Esophagus squamous epithelium (tissue), 5 donors: ENCODE measurements around the gene MORN1. TPM values are rescaled to one million over a fixed set of nuclear protein-coding genes. Genes with fewer than 3 reads are reported as not detected.

Experiments used
- DNase-seq: peaks from one replicate; lab custom pipeline; 2025; lab: John Stamatoyannopoulos, UW
- H3K27ac ChIP-seq, 4 donors: fragments of 200-600 bp; sonication (generic); one replicate each; pipeline ENCODE4 v1.5.1; 2016 to 2019; ENCODE audit warnings: mild to moderate bottlenecking in 1 of 4
- H3K27me3 ChIP-seq, 4 donors: fragments of 200-600 bp; sonication (generic); 1 replicate in 3 of 4; 2 replicates in 1 of 4; pipeline versions ENCODE4 v1.5.1 to v1.6.0; 2017 to 2021; ENCODE audit warnings: antibody characterized with exemption in 1 of 4
- H3K36me3 ChIP-seq, 3 donors: fragments of 200-600 bp; sonication (generic); one replicate each; pipeline ENCODE4 v1.5.1; 2016 to 2019
- H3K4me1 ChIP-seq, 3 donors: fragments of 200-600 bp; sonication (generic); one replicate each; pipeline ENCODE4 v1.5.1; 2017 to 2019
- H3K4me3 ChIP-seq, 4 donors: fragments of 200-600 bp; sonication (generic); 1 replicate in 3 of 4; 2 replicates in 1 of 4; pipeline ENCODE4 v1.5.1; 2016 to 2019; ENCODE audit warnings: mild to moderate bottlenecking in 2 of 4, moderate library complexity in 1 of 4
- H3K9me3 ChIP-seq, 3 donors: fragments of 200-600 bp; sonication (generic); one replicate each; pipeline ENCODE4 v1.5.1; 2016 to 2019
- POLR2A ChIP-seq, 4 donors: fragments of 450-650 bp; IDR thresholded peaks; one replicate each; pipeline ENCODE4 v1.6.1; 2017; ENCODE audit warnings: antibody characterized with exemption in 4 of 4, mild to moderate bottlenecking in 4 of 4, moderate library complexity in 3 of 4
- WGBS, 2 donors: methylation state at CpG; one replicate each; pipeline ENCODE4 v1.1.5; 2018; 5-methylcytosine and 5-hydroxymethylcytosine counted together
- intact Hi-C: fragments of 100-400 bp; cut with DNase I; formaldehyde crosslinking; loops from one replicate; pipeline ENCODE4 v1.15.0; 2022
- total RNA-seq, 4 donors: library from RNA; depleted of rRNA; stranded (reverse); fragments of >200 nt; gene quantifications; one replicate each; pipeline ENCODE4 v1.1.0, GENCODE V29; 2016
- TF ChIP-seq, protein P1 (sequence below), 6 experiments: fragments of 450-650 bp in 4 of 6; fragments of 200-600 bp in 2 of 6; sonication (generic) in 2 of 6; IDR thresholded peaks; one replicate each; pipeline ENCODE4 v1.5.1; 2016 to 2019; ENCODE audit warnings: antibody characterized with exemption in 6 of 6, mild to moderate bottlenecking in 4 of 6, moderate library complexity in 4 of 6
- donor health status: DM: yes; HTN: yes; CAD: no.

MORN1 gene
- total RNA-seq, 4 donors from 2014 or later, result 6.7 to 10.8 (median 7.0) TPM

DNA sequence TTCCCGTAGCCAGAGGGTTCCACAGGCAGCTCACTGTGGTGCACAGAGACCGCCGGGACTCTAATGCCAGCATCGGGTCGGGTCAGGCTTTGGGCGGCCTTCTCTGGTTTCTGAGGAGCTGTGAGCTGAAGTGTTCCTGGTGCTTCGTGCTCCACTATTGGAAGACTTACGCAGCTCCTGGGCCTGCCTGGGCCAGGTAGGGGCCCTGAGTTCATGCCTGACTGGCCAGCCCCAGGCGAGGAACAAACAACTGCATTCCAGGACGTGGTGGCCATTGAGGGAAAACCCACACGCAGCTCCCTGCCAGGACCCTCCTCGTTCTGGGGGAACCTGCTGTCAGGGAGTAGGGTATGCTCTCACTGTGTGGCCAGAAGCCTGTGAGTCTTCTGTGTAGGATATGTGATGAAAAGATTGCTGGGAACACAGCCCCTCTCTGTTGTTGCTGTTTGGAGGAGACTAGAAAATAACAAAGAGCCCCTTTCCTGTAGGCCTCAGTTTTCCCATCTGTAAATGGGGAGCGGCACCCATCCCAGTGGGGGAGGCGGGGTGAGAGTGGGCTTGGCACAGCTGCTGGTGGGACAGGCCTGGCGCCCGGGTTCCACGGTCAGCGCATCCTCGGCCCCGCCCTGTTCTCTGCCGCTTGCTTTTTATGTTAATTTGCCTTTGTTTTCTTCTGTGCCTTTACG lies 8.7 kb upstream of the MORN1 start:
- TF ChIP-seq POLR2A (IDR thresholded peaks at IDR 0.05), result no peak
- TF ChIP-seq, protein P1, sequence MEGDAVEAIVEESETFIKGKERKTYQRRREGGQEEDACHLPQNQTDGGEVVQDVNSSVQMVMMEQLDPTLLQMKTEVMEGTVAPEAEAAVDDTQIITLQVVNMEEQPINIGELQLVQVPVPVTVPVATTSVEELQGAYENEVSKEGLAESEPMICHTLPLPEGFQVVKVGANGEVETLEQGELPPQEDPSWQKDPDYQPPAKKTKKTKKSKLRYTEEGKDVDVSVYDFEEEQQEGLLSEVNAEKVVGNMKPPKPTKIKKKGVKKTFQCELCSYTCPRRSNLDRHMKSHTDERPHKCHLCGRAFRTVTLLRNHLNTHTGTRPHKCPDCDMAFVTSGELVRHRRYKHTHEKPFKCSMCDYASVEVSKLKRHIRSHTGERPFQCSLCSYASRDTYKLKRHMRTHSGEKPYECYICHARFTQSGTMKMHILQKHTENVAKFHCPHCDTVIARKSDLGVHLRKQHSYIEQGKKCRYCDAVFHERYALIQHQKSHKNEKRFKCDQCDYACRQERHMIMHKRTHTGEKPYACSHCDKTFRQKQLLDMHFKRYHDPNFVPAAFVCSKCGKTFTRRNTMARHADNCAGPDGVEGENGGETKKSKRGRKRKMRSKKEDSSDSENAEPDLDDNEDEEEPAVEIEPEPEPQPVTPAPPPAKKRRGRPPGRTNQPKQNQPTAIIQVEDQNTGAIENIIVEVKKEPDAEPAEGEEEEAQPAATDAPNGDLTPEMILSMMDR (IDR thresholded peaks at IDR 0.05), result no peak
- intact Hi-C loops, result no loop called here
- H3K4me1 ChIP-seq, result peaks cover 0 to 68% (median 14%) of the 10 kb centered on the region in 3 donors
- no peak for DNase-seq
- peaks cover 28 to 100% (median 69%) of the 10 kb centered on the region in 3 donors for H3K36me3 ChIP-seq
- H3K27ac ChIP-seq, result peak overlapping the region in 1 of 4 donors; percentile 86
- H3K4me3 ChIP-seq, result no peak overlapping the region
- no peaks in the 10 kb centered on the region for H3K27me3 ChIP-seq
- no peaks in the 10 kb centered on the region for H3K9me3 ChIP-seq
- 72 to 79% methylated on average over 14 to 17 of the region's 22 CpGs for WGBS, 2 donors

DNA sequence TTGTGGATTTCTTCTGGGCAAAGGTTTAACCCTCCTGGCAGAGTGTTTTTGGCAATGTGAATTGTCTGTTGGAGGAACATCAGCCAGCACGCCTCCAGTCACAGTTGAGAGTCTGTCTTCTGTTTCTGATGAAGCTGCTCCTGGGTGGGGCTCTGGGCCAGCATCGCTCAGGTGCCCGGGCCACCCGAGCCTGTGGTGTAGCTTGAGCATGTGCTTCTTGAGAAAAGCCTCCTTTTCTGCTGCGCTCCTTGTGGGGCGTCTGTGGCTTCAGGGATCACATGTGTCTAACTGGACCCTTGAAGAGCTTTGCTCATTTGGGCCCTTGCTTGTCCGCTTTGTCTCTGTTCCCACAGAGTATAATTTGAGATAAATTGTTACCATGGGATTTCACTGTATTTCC lies 7.5 kb upstream of the MORN1 start:
- intact Hi-C loops, result no loop called here
- Histone ChIP-seq H3K4me3 (no peak overlapping the region), H3K36me3 (peaks cover 22 to 100% (median 59%) of the 10 kb centered on the region in 3 donors), H3K27me3 (no peaks in the 10 kb centered on the region), H3K27ac (peak overlapping the region in 2 of 4 donors; percentile 77 to 86), H3K4me1 (peaks cover 11 to 68% (median 22%) of the 10 kb centered on the region in 3 donors), H3K9me3 (no peaks in the 10 kb centered on the region)
- 54 to 79% methylated on average over 6 to 7 of the region's 7 CpGs for WGBS, 2 donors
- no peak for DNase-seq
- no peak for TF ChIP-seq POLR2A (IDR thresholded peaks at IDR 0.05)
- TF ChIP-seq, protein P1 (IDR thresholded peaks at IDR 0.05), result no peak

DNA sequence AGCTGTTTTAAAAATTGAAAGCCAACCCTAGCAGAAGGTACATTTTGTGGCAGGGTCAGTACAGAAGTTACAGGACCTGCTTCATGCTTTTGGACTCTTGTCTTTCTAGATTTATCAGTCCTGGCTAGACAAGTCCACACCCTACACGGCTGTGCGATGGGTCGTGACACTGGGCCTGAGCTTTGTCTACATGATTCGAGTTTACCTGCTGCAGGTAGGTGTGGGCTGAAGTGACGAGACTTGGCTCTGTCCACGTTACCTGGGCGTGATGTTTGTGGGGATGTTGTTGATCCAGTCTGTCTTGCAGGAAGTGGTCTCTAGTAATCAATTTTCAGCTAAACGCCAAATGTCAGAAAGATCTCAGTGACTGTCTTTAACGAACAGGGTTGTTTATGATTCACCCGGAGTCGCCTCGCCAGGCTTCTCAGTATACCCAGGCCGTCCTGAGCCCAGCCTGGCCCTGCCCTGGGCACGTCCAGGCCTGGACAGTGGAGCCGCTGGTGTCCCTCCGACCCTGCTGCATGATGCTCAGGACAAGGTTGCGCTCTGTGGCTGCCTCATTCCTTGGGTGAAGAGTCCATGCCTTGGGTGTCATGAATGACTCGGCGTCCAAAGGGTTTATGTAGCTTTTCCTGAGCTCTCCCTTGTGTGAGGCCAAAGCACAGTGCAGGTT lies 5.8 kb upstream of the MORN1 start:
- Histone ChIP-seq H3K4me3 (no peak overlapping the region), H3K27ac (peak overlapping the region; percentile 33 to 86 (median 76)), H3K9me3 (no peaks in the 10 kb centered on the region), H3K36me3 (peaks cover 11 to 94% (median 41%) of the 10 kb centered on the region in 3 donors), H3K4me1 (peaks cover 24 to 85% (median 39%) of the 10 kb centered on the region in 3 donors), H3K27me3 (no peaks in the 10 kb centered on the region)
- TF ChIP-seq, protein P1 (IDR thresholded peaks at IDR 0.05), result no peak
- TF ChIP-seq POLR2A (IDR thresholded peaks at IDR 0.05), result no peak
- no peak for DNase-seq
- WGBS, 2 donors, result 60 to 76% methylated on average over 11 to 19 of the region's 19 CpGs
- intact Hi-C loops, result no loop called here

DNA sequence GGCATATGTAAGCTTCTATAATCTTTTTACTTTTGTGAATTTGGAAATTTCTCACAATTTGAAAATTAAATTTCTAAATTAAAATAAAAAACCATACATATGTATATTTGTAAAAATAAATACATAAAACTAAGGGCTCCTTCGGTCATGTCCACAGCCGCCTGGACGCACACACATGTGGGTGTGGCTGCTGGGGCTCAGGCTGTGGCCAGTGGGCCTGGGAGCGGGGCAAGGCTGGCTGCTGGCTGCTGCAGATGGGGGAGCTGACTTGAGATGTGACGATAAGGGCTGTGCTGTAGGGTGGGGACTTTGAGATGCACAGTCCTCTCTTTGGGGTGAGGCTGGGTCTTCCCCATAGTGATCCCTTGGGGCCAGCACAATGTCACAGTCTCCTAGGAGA lies 5.1 kb upstream of the MORN1 start:
- no peak for DNase-seq
- peaks cover 4 to 88% (median 36%) of the 10 kb centered on the region in 3 donors for H3K36me3 ChIP-seq
- H3K4me3 ChIP-seq, result no peak overlapping the region
- intact Hi-C loops, result no loop called here
- no peaks in the 10 kb centered on the region for H3K27me3 ChIP-seq
- no peaks in the 10 kb centered on the region for H3K9me3 ChIP-seq
- H3K27ac ChIP-seq, result peak overlapping the region; percentile 42 to 86 (median 68)
- no peak for TF ChIP-seq POLR2A (IDR thresholded peaks at IDR 0.05)
- TF ChIP-seq, protein P1 (IDR thresholded peaks at IDR 0.05), result no peak
- WGBS, 2 donors, result 88 to 92% methylated on average over 5 of the region's 5 CpGs
- peaks cover 24 to 86% (median 39%) of the 10 kb centered on the region in 3 donors for H3K4me1 ChIP-seq

DNA sequence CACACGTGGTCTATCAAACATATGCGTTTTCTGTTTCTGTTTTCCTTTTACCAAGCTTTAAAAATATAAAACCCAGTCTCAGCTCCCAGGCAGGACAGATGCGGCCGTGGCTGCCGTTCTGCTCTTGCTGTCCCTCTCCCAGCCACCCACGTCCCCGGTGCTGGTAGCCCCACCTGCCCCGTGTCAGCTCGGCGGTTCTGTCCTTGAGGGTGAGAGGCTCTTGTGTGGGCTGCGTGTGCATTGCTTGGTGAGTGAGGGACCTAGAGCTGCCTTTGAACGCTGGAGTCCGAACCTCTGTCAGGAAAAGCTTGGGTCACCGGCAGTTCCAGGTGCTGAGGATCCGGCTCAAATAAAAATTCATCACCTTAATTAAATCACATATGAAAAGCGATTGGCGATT lies 4.7 kb upstream of the MORN1 start:
- WGBS, 2 donors, result 83 to 88% methylated on average over 9 to 11 of the region's 17 CpGs
- H3K27ac ChIP-seq, result peak overlapping the region in 3 of 4 donors; percentile 58 to 86 (median 77)
- H3K4me1 ChIP-seq, result peaks cover 26 to 87% (median 39%) of the 10 kb centered on the region in 3 donors
- DNase-seq, result no peak
- H3K36me3 ChIP-seq, result peaks cover 3 to 83% (median 35%) of the 10 kb centered on the region in 3 donors
- H3K9me3 ChIP-seq, result no peaks in the 10 kb centered on the region
- intact Hi-C loops, result no loop called here
- TF ChIP-seq POLR2A (IDR thresholded peaks at IDR 0.05), result no peak
- TF ChIP-seq, protein P1 (IDR thresholded peaks at IDR 0.05), result no peak
- no peak overlapping the region for H3K4me3 ChIP-seq
- H3K27me3 ChIP-seq, result no peaks in the 10 kb centered on the region
